Activated CD8-positive, alpha-beta T cell treated with anti-CD3 and anti-CD28 coated beads for 36 hours (primary cell): ENCODE data around the gene FOXF2. TPM values are rescaled to one million over a fixed set of nuclear protein-coding genes. Genes with fewer than 3 reads are reported as not detected.

Experiments used
- ATAC-seq: fragments of 200-7000 bp; cut with Tn5 transposase; one replicate; pipeline ENCODE4 v1.10.0; 2021; ENCODE audit warnings: mild to moderate bottlenecking, moderate library complexity
- CTCF ChIA-PET: fragments of 350-600 bp; sonication (Branson Sonifier 250); formaldehyde crosslinking; loops from one replicate; lab custom pipeline; 2021; ENCODE audit warnings: antibody characterized with exemption; lab: Charles Lee
- POLR2A ChIA-PET: fragments of 350-600 bp; sonication (Branson Sonifier 250); formaldehyde crosslinking; loops from one replicate; lab custom pipeline; 2021; ENCODE audit warnings: antibody characterized with exemption; lab: Charles Lee
- DNase-seq: peaks from one replicate; pipeline ENCODE4 v3.0.0-alpha.2; 2020
- H3K27ac Mint-ChIP-seq: one replicate; pipeline ENCODE4 v1.8.0; 2021; ENCODE audit warnings: mild to moderate bottlenecking, mixed read lengths
- H3K27me3 Mint-ChIP-seq: one replicate; pipeline ENCODE4 v1.8.0; 2021; ENCODE audit warnings: mixed read lengths
- H3K36me3 Mint-ChIP-seq: one replicate; pipeline ENCODE4 v1.8.0; 2021; ENCODE audit warnings: low read depth, mixed read lengths
- H3K4me1 Mint-ChIP-seq: one replicate; pipeline ENCODE4 v1.8.0; 2021; ENCODE audit warnings: low read depth, mixed read lengths
- H3K4me3 Mint-ChIP-seq: one replicate; pipeline ENCODE4 v1.8.0; 2021; ENCODE audit warnings: mild to moderate bottlenecking, moderate library complexity, mixed read lengths
- H3K9me3 Mint-ChIP-seq: one replicate; pipeline ENCODE4 v1.8.0; 2021; ENCODE audit warnings: mixed read lengths
- intact Hi-C: fragments of 100-400 bp; cut with micrococcal nuclease; formaldehyde crosslinking; loops from one replicate; pipeline ENCODE4 v1.10.0; 2022
- total RNA-seq, 2 experiments: library from RNA; stranded (reverse); gene quantifications; one replicate each; pipeline ENCODE4 v1.2.3, GENCODE V29; 2021
- TF ChIP-seq, protein P1 (sequence below): fragments of 200-600 bp; IDR thresholded peaks from one replicate; pipeline ENCODE4 v1.8.0; 2022; ENCODE audit warnings: antibody characterized with exemption, mild to moderate bottlenecking

FOXF2 gene
- total RNA-seq, 2 experiments from 2014 or later, result not detected

DNA sequence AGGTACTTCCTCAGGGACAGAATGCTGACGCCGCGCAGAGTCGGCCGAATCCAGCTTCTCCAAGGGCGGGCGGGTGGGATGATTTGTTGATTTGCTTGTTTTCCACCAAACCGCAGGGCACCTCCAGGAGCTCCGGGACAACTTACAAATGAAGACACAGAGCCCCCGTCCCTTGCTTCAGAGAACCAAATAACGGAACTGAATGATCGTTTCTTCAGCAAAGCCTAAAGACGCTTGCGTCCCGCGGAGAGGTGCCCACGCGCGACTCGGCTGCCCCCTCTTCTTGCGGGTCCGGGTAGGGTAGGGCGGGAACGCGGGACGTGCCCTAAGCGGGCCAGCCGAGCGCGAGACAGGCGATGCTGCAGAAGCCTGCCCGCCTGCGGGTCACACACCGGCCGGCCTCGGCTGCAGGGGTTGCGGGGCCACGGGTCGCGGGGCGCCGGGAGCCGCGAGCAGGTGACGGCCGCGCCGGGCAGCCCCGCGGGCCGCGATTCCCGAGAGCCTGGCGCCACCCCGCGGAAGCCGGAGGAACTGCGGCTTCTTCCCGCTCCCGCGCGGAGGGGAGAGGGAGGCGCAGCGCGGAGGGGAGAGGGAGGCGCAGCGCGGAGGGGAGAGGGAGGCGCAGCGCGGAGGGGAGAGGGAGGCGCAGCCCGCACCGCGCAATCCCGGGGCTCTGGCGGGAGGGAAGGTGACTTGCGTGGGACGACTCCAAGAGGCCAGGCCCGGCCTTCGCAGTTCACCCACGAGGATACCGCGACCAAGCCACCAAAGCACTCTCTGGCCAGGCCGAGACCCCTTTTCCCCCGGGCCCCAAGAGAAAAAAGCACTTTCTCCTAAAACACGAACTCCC is 7.7 kb upstream of the FOXF2 start:
- H3K9me3 Mint-ChIP-seq, result no peaks in the 10 kb centered on the region
- TF ChIP-seq, protein P1, sequence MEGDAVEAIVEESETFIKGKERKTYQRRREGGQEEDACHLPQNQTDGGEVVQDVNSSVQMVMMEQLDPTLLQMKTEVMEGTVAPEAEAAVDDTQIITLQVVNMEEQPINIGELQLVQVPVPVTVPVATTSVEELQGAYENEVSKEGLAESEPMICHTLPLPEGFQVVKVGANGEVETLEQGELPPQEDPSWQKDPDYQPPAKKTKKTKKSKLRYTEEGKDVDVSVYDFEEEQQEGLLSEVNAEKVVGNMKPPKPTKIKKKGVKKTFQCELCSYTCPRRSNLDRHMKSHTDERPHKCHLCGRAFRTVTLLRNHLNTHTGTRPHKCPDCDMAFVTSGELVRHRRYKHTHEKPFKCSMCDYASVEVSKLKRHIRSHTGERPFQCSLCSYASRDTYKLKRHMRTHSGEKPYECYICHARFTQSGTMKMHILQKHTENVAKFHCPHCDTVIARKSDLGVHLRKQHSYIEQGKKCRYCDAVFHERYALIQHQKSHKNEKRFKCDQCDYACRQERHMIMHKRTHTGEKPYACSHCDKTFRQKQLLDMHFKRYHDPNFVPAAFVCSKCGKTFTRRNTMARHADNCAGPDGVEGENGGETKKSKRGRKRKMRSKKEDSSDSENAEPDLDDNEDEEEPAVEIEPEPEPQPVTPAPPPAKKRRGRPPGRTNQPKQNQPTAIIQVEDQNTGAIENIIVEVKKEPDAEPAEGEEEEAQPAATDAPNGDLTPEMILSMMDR, result peak; percentile 95
- no peak overlapping the region for H3K27ac Mint-ChIP-seq
- H3K36me3 Mint-ChIP-seq, result no peaks in the 10 kb centered on the region
- ChIA-PET POLR2A (interaction anchor here (0.7 to 1.1 kb wide), 2 partner anchors 10 to 49 kb away, joined by 3 read pairs; no protein-coding TSS in a partner anchor), CTCF (interaction anchor here (0.6 to 2.7 kb wide), 14 partner anchors 9 to 789 kb away, joined by 3 to 14 read pairs (median 6); partner anchors contain the start of gene FOXQ1)
- intact Hi-C loops, result no loop called here
- H3K4me1 Mint-ChIP-seq, result peaks cover 28% of the 10 kb centered on the region
- ATAC-seq (peak; percentile 76), DNase-seq (peak; percentile 55)
- no peak overlapping the region for H3K4me3 Mint-ChIP-seq
- H3K27me3 Mint-ChIP-seq, result peaks cover 69% of the 10 kb centered on the region

DNA sequence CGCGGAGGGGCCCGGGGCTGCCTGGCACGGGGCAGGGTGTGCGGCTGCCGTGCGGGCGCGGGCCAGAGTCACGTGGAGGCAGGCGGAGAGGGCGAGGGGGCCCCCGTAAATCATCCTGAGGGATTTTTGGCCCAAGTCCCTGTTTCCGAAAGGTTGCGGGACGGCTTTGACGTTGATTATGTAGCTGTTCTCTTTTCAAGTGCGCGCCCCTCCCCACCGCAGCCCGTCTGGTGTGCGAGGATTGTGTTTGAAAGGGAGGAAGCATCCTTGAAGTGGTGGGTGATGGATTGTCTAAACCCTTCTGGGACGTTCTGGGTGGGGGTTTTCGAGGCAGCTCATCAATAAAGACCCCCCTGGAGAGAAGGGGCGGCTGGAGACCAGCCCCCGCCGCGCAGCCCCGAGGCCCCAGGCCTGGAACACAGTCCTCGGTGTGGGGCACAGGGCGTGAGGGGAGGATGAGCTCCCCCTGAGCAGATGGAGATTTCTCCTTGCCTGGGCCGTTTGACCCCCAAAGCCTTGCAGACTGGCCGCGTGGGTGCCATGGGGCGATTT is 7.0 kb upstream of the FOXF2 start:
- Mint-ChIP-seq H3K27ac (no peak overlapping the region), H3K27me3 (peaks cover 72% of the 10 kb centered on the region), H3K36me3 (no peaks in the 10 kb centered on the region), H3K9me3 (no peaks in the 10 kb centered on the region), H3K4me3 (no peak overlapping the region), H3K4me1 (peaks cover 28% of the 10 kb centered on the region)
- TF ChIP-seq, protein P1, result no peak
- intact Hi-C loops, result no loop called here
- no peak for DNase-seq
- POLR2A ChIA-PET, result interaction anchor here (1.1 kb wide), 1 partner anchor 10 kb away, joined by 3 read pairs; no protein-coding TSS in a partner anchor
- CTCF ChIA-PET, result interaction anchor here (0.7 to 2.7 kb wide), 5 partner anchors 8 to 789 kb away, joined by 3 to 14 read pairs (median 7); no protein-coding TSS in a partner anchor
- no peak for ATAC-seq

DNA sequence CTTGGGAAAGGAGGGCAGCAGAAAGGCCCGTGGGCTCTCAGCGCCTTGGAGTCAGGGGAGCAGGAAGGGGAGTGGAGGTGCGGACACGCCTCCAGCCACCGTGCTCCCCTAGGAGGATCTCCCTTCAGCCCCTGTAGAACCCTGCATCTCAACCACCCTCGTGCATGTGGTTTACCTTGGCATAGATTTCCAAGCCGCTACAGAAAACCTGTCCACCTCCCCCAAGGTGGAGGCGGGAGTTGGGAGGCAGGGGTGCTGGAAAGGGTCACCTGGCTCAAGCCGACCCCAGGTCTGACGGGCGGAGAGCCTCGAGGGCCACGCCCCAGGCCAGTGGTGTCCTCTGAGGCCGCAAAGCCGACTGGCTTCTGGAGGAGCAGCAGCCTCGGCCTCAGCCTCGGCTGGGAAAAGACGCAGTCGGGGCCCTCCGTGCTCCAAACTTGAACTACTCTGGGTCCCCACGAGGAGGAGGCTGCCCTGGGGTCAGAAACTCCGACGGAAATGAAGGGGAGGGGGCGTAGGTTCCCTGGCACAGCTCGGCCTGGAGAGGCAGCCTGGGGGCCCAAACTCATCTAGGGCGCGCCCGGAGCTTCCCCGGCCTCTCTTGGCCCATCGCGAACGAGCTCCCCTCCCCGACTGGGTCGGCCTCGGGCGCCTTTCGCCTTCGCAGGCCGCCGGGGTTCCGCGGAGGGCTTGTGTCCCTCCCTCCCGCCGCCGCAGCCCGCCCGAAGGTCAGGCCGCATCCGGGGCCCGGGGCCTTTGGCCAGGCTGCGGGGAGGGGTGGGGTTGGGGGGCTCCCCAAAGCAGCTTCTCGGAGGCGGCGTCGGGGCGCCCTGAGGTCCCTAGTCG is 6.3 kb upstream of the FOXF2 start:
- Mint-ChIP-seq H3K36me3 (no peaks in the 10 kb centered on the region), H3K4me3 (no peak overlapping the region), H3K4me1 (peaks cover 26% of the 10 kb centered on the region), H3K9me3 (no peaks in the 10 kb centered on the region), H3K27ac (no peak overlapping the region), H3K27me3 (peaks cover 73% of the 10 kb centered on the region)
- intact Hi-C loops, result no loop called here
- TF ChIP-seq, protein P1, result no peak
- DNase-seq (no peak), ATAC-seq (no peak)
- ChIA-PET POLR2A (interaction anchor here (1.1 kb wide), 1 partner anchor 9 kb away, joined by 3 read pairs; no protein-coding TSS in a partner anchor), CTCF (interaction anchor here (0.7 to 2.7 kb wide), 5 partner anchors 8 to 790 kb away, joined by 3 to 14 read pairs (median 7); no protein-coding TSS in a partner anchor)

DNA sequence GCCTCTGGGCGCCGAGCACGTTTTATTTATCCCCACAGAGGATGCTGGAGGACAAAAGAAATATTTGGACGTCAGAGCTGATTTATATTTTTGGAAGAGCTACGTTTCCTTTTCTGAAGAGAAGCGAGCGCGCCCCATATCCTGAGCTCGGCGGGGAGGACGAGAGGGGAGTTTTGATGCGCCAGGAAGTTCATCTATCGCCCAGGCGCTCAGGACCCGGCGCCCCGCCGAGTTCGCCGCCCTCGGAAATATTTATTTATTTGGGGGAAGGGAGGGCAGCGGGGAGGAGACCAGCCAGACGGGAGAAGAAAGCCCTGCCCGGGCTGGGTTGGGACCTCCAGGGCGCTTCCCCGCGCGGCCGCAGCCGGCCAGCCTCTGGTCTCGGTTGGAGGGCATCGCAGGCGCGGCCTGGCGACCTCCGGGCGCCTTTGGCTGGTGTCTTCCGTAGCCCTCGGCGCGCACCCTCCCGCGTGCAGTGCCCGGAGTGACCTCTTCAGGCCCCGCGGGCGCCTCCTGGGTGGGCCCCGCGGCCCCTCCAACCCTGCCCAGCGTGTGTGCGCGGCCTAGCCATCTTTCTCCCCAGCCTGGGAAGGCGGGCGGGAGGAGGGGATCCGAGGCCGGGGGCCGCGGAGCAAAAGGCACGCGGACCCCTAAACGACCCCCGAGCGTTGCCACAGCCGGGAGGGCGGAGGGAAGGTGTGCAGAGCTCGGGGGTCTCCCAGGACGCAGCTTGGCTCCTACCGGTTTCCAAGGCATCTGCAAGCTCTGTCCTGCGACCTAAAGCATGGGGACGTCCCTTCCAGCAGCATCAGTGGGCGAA is 5.4 kb upstream of the FOXF2 start:
- ATAC-seq (no peak), DNase-seq (no peak)
- Mint-ChIP-seq H3K36me3 (no peaks in the 10 kb centered on the region), H3K27me3 (peaks cover 76% of the 10 kb centered on the region), H3K4me1 (peaks cover 32% of the 10 kb centered on the region), H3K9me3 (no peaks in the 10 kb centered on the region), H3K27ac (no peak overlapping the region), H3K4me3 (no peak overlapping the region)
- CTCF ChIA-PET, result interaction anchor here (1.0 to 2.7 kb wide), 4 partner anchors 13 to 791 kb away, joined by 3 to 14 read pairs (median 6); no protein-coding TSS in a partner anchor
- POLR2A ChIA-PET, result no interaction called here
- TF ChIP-seq, protein P1, result no peak
- intact Hi-C loops, result no loop called here
